DOHH2 (cell line): ENCODE data around the gene PTGS1.

ENCODE experiments used
- CTCF ChIP-seq: fragments of 200-600 bp; sonication (generic); IDR thresholded peaks from one replicate; pipeline ENCODE4 v1.5.1; 2014; ENCODE audit warnings: antibody characterized with exemption, mild to moderate bottlenecking, low read depth, low read length; ENCODE audit not compliant: poor library complexity, severe bottlenecking
- EZH2phosphoT487 ChIP-seq: fragments of 200-600 bp; sonication (generic); IDR thresholded peaks from 2 replicates; pipeline ENCODE4 v1.6.1; 2017; ENCODE audit warnings: borderline replicate concordance, mild to moderate bottlenecking, antibody characterized with exemption, low read length, moderate library complexity, mixed read lengths

- no peak for TF ChIP-seq CTCF
- TF ChIP-seq EZH2phosphoT487, result no peak
Measured at GRCh38 chr9:122332083-122332482, 38.7 kb upstream of the PTGS1 start.
